NCI-H526 treated with DMSO at 0.1 percent for 48 hours (cell line): ENCODE measurements around the gene CSE1L.
"Not testable (repeated sequence)": the region's sequence is repeated elsewhere in the genome, so short reads cannot be mapped to it uniquely, and the experiment has no call there.

Source experiments
- DNase-seq: peaks from one replicate; lab custom pipeline; 2025; lab: John Stamatoyannopoulos, UW

Gene CSE1L

DNA sequence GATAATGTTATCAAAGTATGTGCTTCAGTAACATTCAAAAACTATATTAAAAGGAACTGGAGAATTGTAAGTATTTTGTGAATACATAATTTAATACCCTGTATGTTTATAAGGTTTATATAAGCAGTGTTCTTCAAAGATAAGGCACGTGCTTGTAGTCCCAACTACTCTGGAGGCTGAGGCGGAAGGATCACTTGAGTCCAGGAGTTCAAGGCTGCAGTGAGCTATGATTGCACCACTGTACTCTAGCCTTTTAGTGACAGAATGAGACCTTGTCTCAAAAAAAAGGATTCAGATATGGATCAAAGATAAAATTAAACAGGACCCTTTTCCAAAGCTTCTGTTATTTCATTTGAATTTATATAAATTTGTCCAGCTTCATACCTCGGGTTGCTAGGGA lies 17.2 kb downstream of the CSE1L start:
- no peak for DNase-seq

- DNase-seq = no peak
Observed at GRCh38 chr20:49074521-49074920, 28.4 kb downstream of the CSE1L start.

- no peak for DNase-seq
Observed at GRCh38 chr20:49078310-49078709, 32.2 kb downstream of the CSE1L start.

- DNase-seq = not testable (repeated sequence)
Observed at GRCh38 chr20:49082295-49082694, 36.2 kb downstream of the CSE1L start.

DNA sequence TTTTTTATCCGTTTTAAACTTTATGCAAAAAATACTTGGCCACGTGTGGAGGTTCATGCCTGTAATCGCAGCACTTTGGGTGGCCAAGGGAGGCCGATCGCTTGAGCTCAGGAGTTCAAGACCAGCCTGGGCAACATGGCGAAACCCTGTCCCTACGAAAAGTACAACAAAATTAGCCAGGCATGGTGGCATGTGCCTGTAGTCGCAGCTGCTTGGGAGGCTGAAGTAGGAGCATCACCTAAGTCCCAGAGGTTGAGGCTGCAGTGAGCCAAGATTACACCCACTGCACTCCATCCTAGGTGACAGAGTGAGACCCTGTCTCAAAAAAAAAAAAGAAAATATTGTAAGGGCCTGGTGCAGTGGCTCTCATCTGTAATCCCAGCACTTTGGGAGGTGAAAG lies 45.0 kb downstream of the CSE1L start:
- no peak for DNase-seq

- DNase-seq = no peak
Observed at GRCh38 chr20:49091762-49092161, 45.6 kb downstream of the CSE1L start.

DNA sequence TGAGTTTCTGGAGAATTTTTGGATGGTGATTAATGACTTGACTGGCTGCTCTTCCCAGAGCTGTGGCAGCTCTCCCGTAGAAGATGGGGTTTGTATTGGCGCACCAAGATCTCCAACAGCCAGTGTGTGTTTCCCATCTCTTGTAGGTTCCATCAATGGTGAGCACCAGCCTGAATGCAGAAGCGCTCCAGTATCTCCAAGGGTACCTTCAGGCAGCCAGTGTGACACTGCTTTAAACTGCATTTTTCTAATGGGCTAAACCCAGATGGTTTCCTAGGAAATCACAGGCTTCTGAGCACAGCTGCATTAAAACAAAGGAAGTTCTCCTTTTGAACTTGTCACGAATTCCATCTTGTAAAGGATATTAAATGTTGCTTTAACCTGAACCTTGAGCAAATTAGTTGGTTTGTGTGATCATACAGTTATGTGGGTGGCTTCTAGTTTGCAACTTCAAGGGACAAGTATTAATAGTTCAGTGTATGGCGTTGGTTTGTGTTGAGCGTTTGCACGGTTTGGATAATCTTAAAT lies 50.2 kb downstream of the CSE1L start:
- no peak for DNase-seq

- no peak for DNase-seq
Observed at GRCh38 chr20:49097159-49097558, 51.0 kb downstream of the CSE1L start.

- DNase-seq = no peak
Observed at GRCh38 chr20:49098136-49098535, 52.0 kb downstream of the CSE1L start.

- no peak for DNase-seq
Observed at GRCh38 chr20:49099011-49099410, 52.9 kb downstream of the CSE1L start.

GRCh38 chr20:49100292-49100691 lies 54.2 kb downstream of the CSE1L start:
- DNase-seq = not testable (repeated sequence)

DNA sequence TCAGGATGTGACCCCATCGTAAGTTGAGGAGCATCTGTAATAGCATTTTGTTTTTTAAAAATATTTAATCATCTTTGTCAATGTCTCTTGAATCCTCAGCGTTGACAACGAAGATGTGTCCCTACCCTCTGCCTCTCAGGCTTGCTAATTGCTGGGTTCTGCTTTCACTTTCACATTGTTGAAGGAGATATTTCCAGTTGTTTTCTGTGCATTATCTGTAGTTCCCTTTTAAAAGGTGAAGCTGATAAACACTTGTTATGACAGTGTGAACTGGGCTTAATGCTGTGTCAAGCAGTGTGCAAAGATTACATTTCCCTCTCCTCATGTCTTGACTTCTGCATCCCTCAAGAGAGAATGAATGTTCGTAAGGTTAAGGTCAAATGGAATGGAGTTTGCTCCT lies 54.9 kb downstream of the CSE1L start:
- no peak for DNase-seq

GRCh38 chr20:49103019-49103418 lies 56.9 kb downstream of the CSE1L start:
- no peak for DNase-seq

GRCh38 chr20:49103647-49104364 lies 57.7 kb downstream of the CSE1L start:
- no peak for DNase-seq

GRCh38 chr20:49104365-49104648 lies 58.2 kb downstream of the CSE1L start:
- no peak for DNase-seq

GRCh38 chr20:49104979-49105547 lies 59.0 kb downstream of the CSE1L start:
- not testable (repeated sequence) for DNase-seq

DNA sequence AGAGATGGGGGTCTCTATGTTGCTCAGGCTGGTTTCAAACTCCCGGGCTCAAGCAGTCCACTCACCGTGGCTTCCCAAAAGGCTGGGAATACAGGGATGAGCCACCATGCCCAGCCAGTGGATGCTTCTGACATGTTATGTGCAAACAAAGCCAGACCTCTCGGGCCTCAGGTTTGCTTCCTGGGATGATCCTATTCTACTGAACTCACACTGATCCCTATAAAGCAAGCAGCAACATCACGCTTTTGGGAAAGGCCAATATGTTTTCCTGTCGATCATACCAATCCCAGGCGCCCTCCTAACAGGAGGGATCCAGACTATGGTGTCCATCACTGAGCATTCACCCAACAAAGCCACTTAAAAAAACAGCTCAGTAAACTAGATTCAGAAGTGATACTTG lies 60.2 kb downstream of the CSE1L start:
- no peak for DNase-seq

DNA sequence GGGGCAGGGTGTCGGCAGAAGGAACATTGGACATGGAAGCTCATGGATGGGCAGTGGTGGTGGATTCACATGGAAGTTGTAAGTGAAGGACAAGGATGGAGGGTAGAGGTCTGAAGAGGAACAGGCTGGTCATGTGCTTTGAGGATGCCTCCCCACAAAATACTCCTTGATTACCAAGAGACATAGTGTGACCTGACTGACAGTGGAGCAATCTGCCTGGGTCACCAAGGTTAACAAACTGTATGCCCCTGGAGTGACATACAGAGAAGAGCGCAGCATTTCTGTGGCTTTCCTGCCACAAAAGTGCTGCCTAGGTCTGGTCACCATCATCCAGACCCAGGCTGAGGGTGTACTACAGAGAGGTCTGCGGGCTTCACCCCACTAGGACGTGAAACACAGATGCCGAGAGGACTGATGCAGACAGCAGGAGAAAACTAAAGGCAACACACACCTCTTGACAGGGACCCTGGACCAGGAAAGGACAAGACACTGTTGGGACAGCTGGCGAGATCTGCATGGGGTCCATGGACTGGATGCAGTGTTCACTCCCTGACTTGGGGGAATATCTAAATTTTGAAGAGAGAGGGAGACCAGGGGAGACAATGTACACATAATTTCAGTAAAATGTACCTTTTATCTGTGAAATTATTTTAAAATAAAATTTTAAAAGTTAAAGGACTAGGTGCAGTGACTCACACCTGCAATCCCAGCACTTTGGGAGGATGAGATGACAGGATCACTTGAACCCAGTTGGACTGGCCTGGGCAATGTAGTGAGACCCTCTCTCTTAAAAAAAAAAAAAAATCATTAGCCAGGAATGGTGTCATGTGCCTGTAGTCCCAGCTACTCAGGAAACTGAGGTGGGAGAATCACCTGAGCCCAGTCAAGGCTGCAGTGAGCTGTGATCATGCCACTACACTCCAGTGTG lies 64.9 kb downstream of the CSE1L start:
- DNase-seq = no peak

DNA sequence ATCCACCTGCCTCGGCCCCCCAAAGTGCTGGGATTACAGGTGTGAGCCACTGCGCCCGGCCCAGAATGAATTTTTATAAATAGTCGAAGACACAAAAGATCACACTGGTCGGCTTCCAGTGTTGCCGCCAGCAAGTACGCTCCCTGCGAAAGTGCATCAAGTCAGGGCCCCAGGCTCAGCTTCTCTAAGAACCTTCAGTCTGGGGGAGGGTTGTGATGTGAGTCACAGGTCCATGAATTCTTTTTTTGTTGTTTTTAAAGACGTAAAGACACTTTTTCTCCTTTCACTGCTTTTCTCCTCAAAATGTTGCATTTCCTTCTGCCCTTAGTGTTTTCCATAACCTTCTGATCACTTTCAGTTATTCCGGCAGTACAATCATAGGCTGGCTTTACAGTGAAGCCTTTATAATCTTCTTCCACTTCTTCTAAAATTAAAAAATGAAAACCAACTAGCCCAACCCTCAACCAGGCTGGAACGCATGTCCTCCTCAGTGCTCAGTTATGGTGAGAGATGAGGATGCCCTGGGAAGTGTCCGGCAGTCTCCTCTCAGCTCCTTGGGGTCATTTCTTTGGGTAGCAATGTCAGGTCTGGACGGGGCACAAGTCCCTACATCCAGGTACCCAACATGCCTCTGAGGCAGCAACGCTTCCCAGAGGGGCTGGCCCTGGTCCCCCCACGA lies 66.6 kb downstream of the CSE1L start:
- DNase-seq = no peak

DNA sequence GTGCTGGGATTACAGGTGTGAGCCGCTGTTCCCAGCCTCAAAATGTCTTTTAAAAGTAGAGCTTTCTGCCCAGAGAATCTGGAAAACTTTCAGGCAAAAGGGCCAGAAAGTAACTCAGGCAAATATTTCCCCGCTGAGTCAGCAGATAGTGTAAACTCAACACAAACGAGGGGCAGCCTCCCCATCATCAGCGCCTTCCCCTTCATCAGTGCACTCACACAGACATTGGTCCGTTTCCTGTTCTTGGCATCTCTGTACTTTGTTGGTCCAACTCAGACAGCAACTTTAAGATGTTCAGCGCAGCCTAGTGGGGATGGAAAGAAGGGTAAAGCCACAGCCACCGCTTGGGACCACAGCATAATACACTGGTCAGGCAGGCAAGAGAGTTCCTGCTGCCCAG lies 69.5 kb downstream of the CSE1L start:
- no peak for DNase-seq

DNA sequence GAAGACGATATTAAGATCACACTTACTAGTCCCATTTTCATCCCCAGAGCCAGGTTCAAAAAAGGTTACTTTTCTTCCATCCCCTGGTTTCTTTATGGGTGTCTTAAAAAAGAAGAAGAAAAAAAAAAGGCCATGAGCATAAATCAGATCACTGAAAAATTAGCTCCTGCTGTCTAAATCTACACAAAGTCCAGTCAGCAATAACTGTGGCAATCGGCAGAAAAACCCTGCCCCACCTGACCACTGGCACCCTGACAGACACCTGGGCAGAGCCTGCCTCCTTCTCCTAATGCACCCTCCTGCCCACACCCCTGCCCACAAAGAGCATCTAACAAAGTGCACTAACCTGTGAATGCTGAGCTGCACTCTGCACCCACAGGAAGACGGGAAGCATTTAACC lies 72.2 kb downstream of the CSE1L start:
- no peak for DNase-seq

GRCh38 chr20:49119988-49120387 lies 73.9 kb downstream of the CSE1L start:
- no peak for DNase-seq
